K562 (cell line): ENCODE measurements around the gene ITGA7. TPM values are rescaled to one million over a fixed set of nuclear protein-coding genes. Genes with fewer than 3 reads are reported as not detected.

Experiments
- CAMTA2 ChIP-seq: fragments of 250-450 bp; sonication (Bioruptor Pico); conservative IDR thresholded peaks from 2 replicates; pipeline ENCODE4 v1.5.1; 2022
- ETS2 ChIP-seq: IDR thresholded peaks from 2 replicates; pipeline ENCODE4 v1.6.1; 2016; ENCODE audit warnings: borderline replicate concordance, missing genetic modification characterization, mild to moderate bottlenecking, moderate library complexity, missing compliant biosample characterization; ENCODE audit not compliant: poor library complexity, severe bottlenecking
- NELFE ChIP-seq: IDR thresholded peaks from 2 replicates; pipeline ENCODE4 v1.6.1; 2011; ENCODE audit warnings: mild to moderate bottlenecking; ENCODE audit not compliant: insufficient read depth, insufficient read length
- NFE2 ChIP-seq: IDR thresholded peaks from 2 replicates; pipeline ENCODE4 v1.6.1; 2014; ENCODE audit warnings: antibody characterized with exemption, low read depth
- NFRKB ChIP-seq: fragments of 450-650 bp; IDR thresholded peaks from 2 replicates; pipeline ENCODE4 v1.6.1; 2016; ENCODE audit warnings: low read depth
- SMAD4 ChIP-seq: fragments of 250-450 bp; sonication (Bioruptor Pico); conservative IDR thresholded peaks from 2 replicates; pipeline ENCODE4 v1.8.0; 2021; ENCODE audit warnings: inconsistent platforms, mild to moderate bottlenecking, moderate library complexity
- ZNF316 ChIP-seq: fragments of 450-650 bp; IDR thresholded peaks from 2 replicates; pipeline ENCODE4 v1.6.1; 2016
- ZNF584 ChIP-seq: fragments of 200-800 bp; sonication (Bioruptor generic); IDR thresholded peaks from 2 replicates; pipeline ENCODE4 v1.6.1; 2016; ENCODE audit warnings: low read depth, mild to moderate bottlenecking, missing genetic modification characterization, missing compliant biosample characterization
- polyA plus RNA-seq, 8 experiments: library from polyadenylated mRNA; depleted of rRNA in 4 of 8; stranded (reverse) in 5 of 8; unstranded in 3 of 8; fragments of >200 nt; fragmentation: Nextera tagmentation in 2 of 8; fragmentation: Illumina TruSeq in 1 of 8; extraction: Ambion mirVana in 2 of 8; extraction: Trizol in 1 of 8; gene quantifications; 2 replicates each; pipeline versions ENCODE4 v1.2.1 to v1.2.3, GENCODE V29; 2011 to 2014; ENCODE audit warnings: inconsistent platforms in 1 of 8, missing spikeins in 1 of 8
- total RNA-seq, 7 experiments: library from RNA; depleted of rRNA in 6 of 7; stranded (reverse); fragments of >200 nt in 6 of 7; fragmentation: Illumina TruSeq in 2 of 7; extraction: Trizol in 2 of 7; gene quantifications; 2 replicates each; pipeline versions ENCODE4 v1.2.1 to v1.2.3, GENCODE V29; 2011 to 2021; ENCODE audit warnings: low replicate concordance in 1 of 7
- TF ChIP-seq, protein P1 (sequence below), 2 experiments: fragments of 450-650 bp; formaldehyde crosslinking in 1 of 2; IDR thresholded peaks; 2 replicates each; pipeline versions ENCODE4 v1.4.0 to v1.6.1; 2014 to 2020; ENCODE audit warnings: mild to moderate bottlenecking in 2 of 2, borderline replicate concordance in 1 of 2, low read depth in 1 of 2
- TF ChIP-seq, protein P2 (sequence below): sonication (generic); formaldehyde crosslinking; IDR thresholded peaks from 2 replicates; pipeline ENCODE4 v1.8.0; 2023; ENCODE audit warnings: mild to moderate bottlenecking, missing genetic modification reagents
- TF ChIP-seq, protein P3 (sequence below): fragments of 450-650 bp; IDR thresholded peaks from 2 replicates; pipeline ENCODE4 v1.6.1; 2016; ENCODE audit warnings: borderline replicate concordance

The ITGA7 gene
- total and polyA plus RNA-seq, 9 of the 15 experiments (the other 6 are each of a cell fraction or from before 2014, with no cell fraction given) = 0.11 to 2.3 (median 0.56) TPM; not detected in 1

DNA sequence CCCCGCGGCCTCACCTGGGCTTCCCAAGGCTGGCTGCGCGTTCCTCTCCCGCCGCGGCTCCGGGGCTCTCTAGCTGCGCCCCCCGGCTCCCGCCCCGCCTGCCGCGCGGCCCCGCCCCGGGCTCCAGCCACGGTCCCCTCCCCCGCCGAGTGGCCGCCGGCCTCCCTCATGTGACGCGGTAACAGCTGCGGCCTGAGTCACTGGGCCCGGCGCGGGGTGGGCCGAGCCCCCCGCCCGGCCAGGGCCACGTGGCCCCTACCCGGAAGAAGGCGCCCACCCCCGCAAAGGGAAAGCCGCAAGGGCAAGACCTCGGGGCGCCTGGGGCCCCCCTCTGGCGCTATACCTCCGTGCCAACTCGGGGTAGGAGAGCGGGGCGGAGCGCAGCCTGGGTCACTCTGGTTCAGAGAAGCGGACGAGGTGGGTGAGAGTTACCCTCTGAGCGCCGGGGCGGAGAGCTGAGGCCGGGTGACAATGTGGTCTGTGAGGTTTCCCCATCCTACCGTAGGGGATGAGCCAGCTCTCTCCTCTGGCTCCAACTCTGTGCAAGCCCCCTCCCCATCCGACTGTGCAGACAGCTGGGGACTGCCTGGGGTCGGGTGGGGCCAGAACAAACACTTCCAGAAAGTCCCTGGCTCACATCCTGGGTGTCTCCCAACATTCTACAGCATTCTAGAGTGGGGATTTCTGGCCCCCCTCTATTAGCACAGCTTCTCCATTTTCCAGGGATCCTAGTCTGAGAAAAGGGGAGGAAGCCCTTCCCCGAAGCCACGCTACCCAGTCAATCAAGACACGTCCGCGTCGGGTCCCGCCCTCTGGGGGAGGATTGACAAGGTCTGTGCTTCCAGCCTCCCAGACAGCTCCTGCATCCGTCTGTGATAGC, 21.5 kb upstream of the ITGA7 start, which contains the start of gene CD63 (continued):
- TF ChIP-seq, protein P1, sequence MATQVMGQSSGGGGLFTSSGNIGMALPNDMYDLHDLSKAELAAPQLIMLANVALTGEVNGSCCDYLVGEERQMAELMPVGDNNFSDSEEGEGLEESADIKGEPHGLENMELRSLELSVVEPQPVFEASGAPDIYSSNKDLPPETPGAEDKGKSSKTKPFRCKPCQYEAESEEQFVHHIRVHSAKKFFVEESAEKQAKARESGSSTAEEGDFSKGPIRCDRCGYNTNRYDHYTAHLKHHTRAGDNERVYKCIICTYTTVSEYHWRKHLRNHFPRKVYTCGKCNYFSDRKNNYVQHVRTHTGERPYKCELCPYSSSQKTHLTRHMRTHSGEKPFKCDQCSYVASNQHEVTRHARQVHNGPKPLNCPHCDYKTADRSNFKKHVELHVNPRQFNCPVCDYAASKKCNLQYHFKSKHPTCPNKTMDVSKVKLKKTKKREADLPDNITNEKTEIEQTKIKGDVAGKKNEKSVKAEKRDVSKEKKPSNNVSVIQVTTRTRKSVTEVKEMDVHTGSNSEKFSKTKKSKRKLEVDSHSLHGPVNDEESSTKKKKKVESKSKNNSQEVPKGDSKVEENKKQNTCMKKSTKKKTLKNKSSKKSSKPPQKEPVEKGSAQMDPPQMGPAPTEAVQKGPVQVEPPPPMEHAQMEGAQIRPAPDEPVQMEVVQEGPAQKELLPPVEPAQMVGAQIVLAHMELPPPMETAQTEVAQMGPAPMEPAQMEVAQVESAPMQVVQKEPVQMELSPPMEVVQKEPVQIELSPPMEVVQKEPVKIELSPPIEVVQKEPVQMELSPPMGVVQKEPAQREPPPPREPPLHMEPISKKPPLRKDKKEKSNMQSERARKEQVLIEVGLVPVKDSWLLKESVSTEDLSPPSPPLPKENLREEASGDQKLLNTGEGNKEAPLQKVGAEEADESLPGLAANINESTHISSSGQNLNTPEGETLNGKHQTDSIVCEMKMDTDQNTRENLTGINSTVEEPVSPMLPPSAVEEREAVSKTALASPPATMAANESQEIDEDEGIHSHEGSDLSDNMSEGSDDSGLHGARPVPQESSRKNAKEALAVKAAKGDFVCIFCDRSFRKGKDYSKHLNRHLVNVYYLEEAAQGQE (IDR thresholded peaks at IDR 0.05; ENCODE audit: borderline replicate concordance) = peak; percentile 60
- TF ChIP-seq, protein P1 (CRISPR knock-in tag; IDR thresholded peaks at IDR 0.05; ENCODE audit: low read depth) = no peak
- TF ChIP-seq ZNF316 = no peak
- peak; percentile 86 for TF ChIP-seq NFRKB
- peak; percentile 76 for TF ChIP-seq NFE2
- no peak for TF ChIP-seq ETS2 (tag)
- TF ChIP-seq, protein P2, sequence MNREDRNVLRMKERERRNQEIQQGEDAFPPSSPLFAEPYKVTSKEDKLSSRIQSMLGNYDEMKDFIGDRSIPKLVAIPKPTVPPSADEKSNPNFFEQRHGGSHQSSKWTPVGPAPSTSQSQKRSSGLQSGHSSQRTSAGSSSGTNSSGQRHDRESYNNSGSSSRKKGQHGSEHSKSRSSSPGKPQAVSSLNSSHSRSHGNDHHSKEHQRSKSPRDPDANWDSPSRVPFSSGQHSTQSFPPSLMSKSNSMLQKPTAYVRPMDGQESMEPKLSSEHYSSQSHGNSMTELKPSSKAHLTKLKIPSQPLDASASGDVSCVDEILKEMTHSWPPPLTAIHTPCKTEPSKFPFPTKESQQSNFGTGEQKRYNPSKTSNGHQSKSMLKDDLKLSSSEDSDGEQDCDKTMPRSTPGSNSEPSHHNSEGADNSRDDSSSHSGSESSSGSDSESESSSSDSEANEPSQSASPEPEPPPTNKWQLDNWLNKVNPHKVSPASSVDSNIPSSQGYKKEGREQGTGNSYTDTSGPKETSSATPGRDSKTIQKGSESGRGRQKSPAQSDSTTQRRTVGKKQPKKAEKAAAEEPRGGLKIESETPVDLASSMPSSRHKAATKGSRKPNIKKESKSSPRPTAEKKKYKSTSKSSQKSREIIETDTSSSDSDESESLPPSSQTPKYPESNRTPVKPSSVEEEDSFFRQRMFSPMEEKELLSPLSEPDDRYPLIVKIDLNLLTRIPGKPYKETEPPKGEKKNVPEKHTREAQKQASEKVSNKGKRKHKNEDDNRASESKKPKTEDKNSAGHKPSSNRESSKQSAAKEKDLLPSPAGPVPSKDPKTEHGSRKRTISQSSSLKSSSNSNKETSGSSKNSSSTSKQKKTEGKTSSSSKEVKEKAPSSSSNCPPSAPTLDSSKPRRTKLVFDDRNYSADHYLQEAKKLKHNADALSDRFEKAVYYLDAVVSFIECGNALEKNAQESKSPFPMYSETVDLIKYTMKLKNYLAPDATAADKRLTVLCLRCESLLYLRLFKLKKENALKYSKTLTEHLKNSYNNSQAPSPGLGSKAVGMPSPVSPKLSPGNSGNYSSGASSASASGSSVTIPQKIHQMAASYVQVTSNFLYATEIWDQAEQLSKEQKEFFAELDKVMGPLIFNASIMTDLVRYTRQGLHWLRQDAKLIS (CRISPR knock-in tag) = no peak
- TF ChIP-seq SMAD4 = 0 out of 2 replicates have a peak, but pooled peaks have one; percentile 76
- no peak for TF ChIP-seq NELFE
- TF ChIP-seq, protein P3, sequence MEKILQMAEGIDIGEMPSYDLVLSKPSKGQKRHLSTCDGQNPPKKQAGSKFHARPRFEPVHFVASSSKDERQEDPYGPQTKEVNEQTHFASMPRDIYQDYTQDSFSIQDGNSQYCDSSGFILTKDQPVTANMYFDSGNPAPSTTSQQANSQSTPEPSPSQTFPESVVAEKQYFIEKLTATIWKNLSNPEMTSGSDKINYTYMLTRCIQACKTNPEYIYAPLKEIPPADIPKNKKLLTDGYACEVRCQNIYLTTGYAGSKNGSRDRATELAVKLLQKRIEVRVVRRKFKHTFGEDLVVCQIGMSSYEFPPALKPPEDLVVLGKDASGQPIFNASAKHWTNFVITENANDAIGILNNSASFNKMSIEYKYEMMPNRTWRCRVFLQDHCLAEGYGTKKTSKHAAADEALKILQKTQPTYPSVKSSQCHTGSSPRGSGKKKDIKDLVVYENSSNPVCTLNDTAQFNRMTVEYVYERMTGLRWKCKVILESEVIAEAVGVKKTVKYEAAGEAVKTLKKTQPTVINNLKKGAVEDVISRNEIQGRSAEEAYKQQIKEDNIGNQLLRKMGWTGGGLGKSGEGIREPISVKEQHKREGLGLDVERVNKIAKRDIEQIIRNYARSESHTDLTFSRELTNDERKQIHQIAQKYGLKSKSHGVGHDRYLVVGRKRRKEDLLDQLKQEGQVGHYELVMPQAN = peak; percentile 97
- TF ChIP-seq ZNF584 = peak; percentile 73; the same call in 1 of the 2 replicates
- peak; percentile 81 for TF ChIP-seq CAMTA2 (CRISPR knock-in tag)
